Osteocyte (in vitro differentiated cells): Measurements from ENCODE around the gene FAM237B. TPM values are rescaled to one million over a fixed set of nuclear protein-coding genes. Genes with fewer than 3 reads are reported as not detected.

Experiments
- DNase-seq: peaks from one replicate; pipeline ENCODE4 v3.0.0; 2021; ENCODE audit warnings: mixed read lengths; ENCODE audit not compliant: unreplicated experiment; ENCODE audit errors: extremely low spot score
- H3K27ac Mint-ChIP-seq: one replicate; pipeline ENCODE4 v1.8.0; 2021; ENCODE audit warnings: mild to moderate bottlenecking, mixed read lengths; ENCODE audit not compliant: unreplicated experiment
- H3K27me3 Mint-ChIP-seq: one replicate; pipeline ENCODE4 v1.8.0; 2021; ENCODE audit warnings: mixed read lengths; ENCODE audit not compliant: unreplicated experiment
- H3K36me3 Mint-ChIP-seq: one replicate; pipeline ENCODE4 v1.8.0; 2021; ENCODE audit warnings: mixed read lengths; ENCODE audit not compliant: unreplicated experiment
- H3K4me1 Mint-ChIP-seq: one replicate; pipeline ENCODE4 v1.8.0; 2021; ENCODE audit warnings: mixed read lengths; ENCODE audit not compliant: unreplicated experiment
- H3K4me3 Mint-ChIP-seq: one replicate; pipeline ENCODE4 v1.8.0; 2021; ENCODE audit warnings: mild to moderate bottlenecking, moderate library complexity, mixed read lengths; ENCODE audit not compliant: unreplicated experiment
- H3K9me3 Mint-ChIP-seq: one replicate; pipeline ENCODE4 v1.8.0; 2021; ENCODE audit warnings: mixed read lengths; ENCODE audit not compliant: unreplicated experiment
- CTCF ChIP-seq: fragments of 200-600 bp; sonication (generic); IDR thresholded peaks from 2 replicates; pipeline ENCODE4 v1.5.0; 2021; ENCODE audit warnings: antibody characterized with exemption, mild to moderate bottlenecking, moderate library complexity
- total RNA-seq: library from RNA; stranded (reverse); gene quantifications from 2 replicates; pipeline ENCODE4 v1.2.1, GENCODE V29; 2021

The FAM237B gene
- total RNA-seq, 1 donor from 2014 or later: not detected

GRCh38 chr7:90267263-90267858 lies 53.7 kb downstream of the FAM237B start:
- no peak overlapping the region for H3K4me3 Mint-ChIP-seq
- no peak for TF ChIP-seq CTCF
- H3K27me3 Mint-ChIP-seq: peaks cover 50% of the 10 kb centered on the region
- no peak overlapping the region for H3K27ac Mint-ChIP-seq
- no peaks in the 10 kb centered on the region for H3K4me1 Mint-ChIP-seq
- no peak for DNase-seq
- no peaks in the 10 kb centered on the region for H3K36me3 Mint-ChIP-seq
- no peaks in the 10 kb centered on the region for H3K9me3 Mint-ChIP-seq

GRCh38 chr7:90266808-90267207 lies 54.3 kb downstream of the FAM237B start:
- Mint-ChIP-seq H3K36me3 (no peaks in the 10 kb centered on the region), H3K9me3 (no peaks in the 10 kb centered on the region), H3K27ac (no peak overlapping the region), H3K27me3 (peaks cover 48% of the 10 kb centered on the region), H3K4me1 (no peaks in the 10 kb centered on the region), H3K4me3 (no peak overlapping the region)
- no peak for DNase-seq
- TF ChIP-seq CTCF: no peak

Other genes starting within 250 kb of the FAM237B start
- gene STEAP1, start 166.8 kb downstream of the FAM237B start, total RNA-seq: not detected in 2 replicates
- not detected in 2 replicates for gene STEAP2, start 109.6 kb downstream of the FAM237B start, total RNA-seq
- 0.86 and 1.1 TPM in 2 replicates for gene CFAP69, start 76.1 kb downstream of the FAM237B start, total RNA-seq
- 19.5 and 19.6 TPM in 2 replicates for gene GTPBP10, start 25.4 kb upstream of the FAM237B start, total RNA-seq
- 20.9 and 28.9 TPM in 2 replicates for gene CLDN12, start 82.2 kb upstream of the FAM237B start, total RNA-seq
- not detected in 2 replicates for gene PTTG1IP2, start 148.3 kb upstream of the FAM237B start, total RNA-seq